CD4-positive, alpha-beta T cell (primary cell): ENCODE data around the gene WSB2. TPM values are rescaled to one million over a fixed set of nuclear protein-coding genes. Genes with fewer than 3 reads are reported as not detected.

Experiments
- ATAC-seq: fragments of 200-7000 bp; cut with Tn5 transposase; one replicate; pipeline ENCODE4 v1.10.0; 2022; ENCODE audit warnings: mild to moderate bottlenecking; ENCODE audit not compliant: poor library complexity
- CTCF ChIA-PET: fragments of 350-600 bp; sonication (Branson Sonifier 250); formaldehyde crosslinking; loops from one replicate; lab custom pipeline; 2021; ENCODE audit warnings: antibody characterized with exemption, inconsistent platforms; lab: Charles Lee
- POLR2A ChIA-PET: fragments of 350-600 bp; sonication (Branson Sonifier 250); formaldehyde crosslinking; loops from one replicate; lab custom pipeline; 2021; ENCODE audit warnings: antibody characterized with exemption, inconsistent platforms; lab: Charles Lee
- DNase-seq, 14 experiments: peaks; one replicate each; pipeline ENCODE4 v3.0.0-alpha.2; 2013 to 2020; ENCODE audit warnings: mixed read lengths in 2 of 14
- H3K27ac ChIP-seq, 2 donors: one replicate each; pipeline versions ENCODE4 v1.5.1 to v1.7.0; 2013; ENCODE audit warnings: low read length in 2 of 2, low read depth in 1 of 2, mild to moderate bottlenecking in 1 of 2
- H3K27me3 ChIP-seq, 2 experiments: 1 replicate in 1 of 2; 2 replicates in 1 of 2; pipeline versions ENCODE4 v1.6.1 to v1.7.0; 2013; ENCODE audit warnings: low read length in 2 of 2, control low read depth in 1 of 2, mild to moderate bottlenecking in 1 of 2, moderate library complexity in 1 of 2; ENCODE audit not compliant: insufficient read depth in 2 of 2, control insufficient read depth in 1 of 2
- H3K36me3 ChIP-seq: one replicate; pipeline ENCODE4 v1.6.1; 2013; ENCODE audit warnings: low read length, control low read depth; ENCODE audit not compliant: insufficient read depth
- H3K4me1 ChIP-seq: one replicate; pipeline ENCODE4 v1.6.1; 2013; ENCODE audit warnings: low read length, control low read depth; ENCODE audit not compliant: insufficient read depth
- H3K4me3 ChIP-seq: one replicate; pipeline ENCODE4 v1.5.1; 2013; ENCODE audit warnings: mild to moderate bottlenecking, low read length, moderate library complexity
- H3K9me3 ChIP-seq, 2 experiments: 1 replicate in 1 of 2; 2 replicates in 1 of 2; pipeline versions ENCODE4 v1.6.1 to v1.7.0; 2013; ENCODE audit warnings: low read length in 2 of 2, mild to moderate bottlenecking in 2 of 2, control low read depth in 1 of 2, moderate library complexity in 1 of 2; ENCODE audit not compliant: control insufficient read depth in 1 of 2, insufficient read depth in 1 of 2
- H3K27ac Mint-ChIP-seq: one replicate; pipeline ENCODE4 v1.8.0; 2020; ENCODE audit warnings: mixed read lengths
- H3K27me3 Mint-ChIP-seq: one replicate; pipeline ENCODE4 v1.8.0; 2021; ENCODE audit warnings: mixed read lengths
- H3K36me3 Mint-ChIP-seq: one replicate; pipeline ENCODE4 v1.8.0; 2021; ENCODE audit warnings: low read depth, mixed read lengths
- H3K4me1 Mint-ChIP-seq: one replicate; pipeline ENCODE4 v1.8.0; 2021; ENCODE audit warnings: low read depth, mixed read lengths
- H3K4me3 Mint-ChIP-seq: one replicate; pipeline ENCODE4 v1.8.0; 2020; ENCODE audit warnings: mild to moderate bottlenecking, mixed read lengths
- H3K9me3 Mint-ChIP-seq: one replicate; pipeline ENCODE4 v1.8.0; 2020; ENCODE audit warnings: mixed read lengths
- intact Hi-C, 2 experiments: fragments of 100-400 bp; cut with DNase I in 1 of 2; cut with micrococcal nuclease in 1 of 2; formaldehyde crosslinking; loops; one replicate each; pipeline versions ENCODE4 v1.15.1 to v1.9.0; 2023 to 2025; cut with DNase I, micrococcal nuclease
- total RNA-seq, 174 experiments: library from RNA in 2 of 174; stranded (reverse) in 2 of 174; gene quantifications; one replicate each; pipeline ENCODE4 v1.2.3 and lab custom pipeline; 2021 to 2026
- TF ChIP-seq, protein P1 (sequence below): fragments of 200-600 bp; IDR thresholded peaks from one replicate; pipeline ENCODE4 v1.8.0; 2022; ENCODE audit warnings: antibody characterized with exemption, mild to moderate bottlenecking

Gene WSB2
- total RNA-seq, 2 experiments from 2014 or later = 12.0 to 13.4 TPM

DNA sequence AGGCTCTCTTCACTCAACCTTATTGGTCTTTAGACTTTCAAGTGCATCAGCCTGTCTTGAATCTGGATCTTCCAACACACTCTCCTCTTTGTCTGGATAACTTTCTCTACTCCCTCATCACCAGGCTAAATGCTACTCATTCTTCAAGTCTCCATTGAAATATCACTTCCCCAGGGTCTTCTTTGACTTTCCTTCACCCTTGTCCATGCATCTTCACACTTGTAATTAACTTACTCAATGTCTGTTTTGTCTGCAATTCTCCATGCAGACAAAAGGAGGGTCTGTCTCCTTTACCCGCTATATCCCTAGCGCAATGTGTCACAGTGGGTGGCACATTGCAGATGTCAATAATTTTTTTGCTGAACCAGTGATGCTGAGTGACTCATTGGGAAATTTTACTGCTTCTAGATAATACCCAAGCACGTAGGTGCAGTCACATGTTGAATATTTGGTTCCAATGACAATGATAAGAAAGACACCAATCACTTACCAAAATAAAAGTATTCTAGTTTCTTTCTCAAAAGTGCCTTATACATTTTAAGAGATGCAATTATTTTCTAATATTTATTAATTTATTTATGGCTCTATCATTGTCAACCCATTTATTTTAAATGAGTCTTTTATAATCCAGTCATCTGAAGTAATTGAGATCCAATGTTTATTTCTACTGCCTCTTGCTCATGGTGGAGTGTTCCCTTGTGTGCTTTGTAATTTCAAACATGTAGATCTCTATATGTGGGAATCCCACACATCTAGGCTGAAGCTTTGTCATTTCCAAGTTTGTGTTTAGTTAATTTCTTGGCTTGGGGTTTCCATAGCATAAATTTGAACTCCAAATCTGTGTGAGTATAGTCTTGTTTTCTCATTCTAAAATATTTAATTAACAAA lies 66.2 kb downstream of the WSB2 start:
- ATAC-seq = no peak
- CTCF ChIA-PET = no interaction called here

GRCh38 chr12:117986705-117987469 lies 74.1 kb downstream of the WSB2 start:
- Mint-ChIP-seq H3K27me3 (peaks cover 16% of the 10 kb centered on the region), H3K4me1 (no peaks in the 10 kb centered on the region), H3K27ac (no peak overlapping the region), H3K36me3 (no peaks in the 10 kb centered on the region), H3K9me3 (peaks cover 4% of the 10 kb centered on the region), H3K4me3 (no peak overlapping the region)
- CTCF ChIA-PET = no interaction called here
- Histone ChIP-seq H3K9me3 (peaks cover 0 to 8% of the 10 kb centered on the region in 2 experiments), H3K4me1 (no peaks in the 10 kb centered on the region), H3K27ac (no peak overlapping the region), H3K36me3 (no peaks in the 10 kb centered on the region), H3K4me3 (no peak overlapping the region), H3K27me3 (peaks cover 2 to 4% of the 10 kb centered on the region in 2 experiments)
- ATAC-seq (no peak), DNase-seq (no peak)
- intact Hi-C loops = no loop called here
- POLR2A ChIA-PET = no interaction called here
- TF ChIP-seq, protein P1, sequence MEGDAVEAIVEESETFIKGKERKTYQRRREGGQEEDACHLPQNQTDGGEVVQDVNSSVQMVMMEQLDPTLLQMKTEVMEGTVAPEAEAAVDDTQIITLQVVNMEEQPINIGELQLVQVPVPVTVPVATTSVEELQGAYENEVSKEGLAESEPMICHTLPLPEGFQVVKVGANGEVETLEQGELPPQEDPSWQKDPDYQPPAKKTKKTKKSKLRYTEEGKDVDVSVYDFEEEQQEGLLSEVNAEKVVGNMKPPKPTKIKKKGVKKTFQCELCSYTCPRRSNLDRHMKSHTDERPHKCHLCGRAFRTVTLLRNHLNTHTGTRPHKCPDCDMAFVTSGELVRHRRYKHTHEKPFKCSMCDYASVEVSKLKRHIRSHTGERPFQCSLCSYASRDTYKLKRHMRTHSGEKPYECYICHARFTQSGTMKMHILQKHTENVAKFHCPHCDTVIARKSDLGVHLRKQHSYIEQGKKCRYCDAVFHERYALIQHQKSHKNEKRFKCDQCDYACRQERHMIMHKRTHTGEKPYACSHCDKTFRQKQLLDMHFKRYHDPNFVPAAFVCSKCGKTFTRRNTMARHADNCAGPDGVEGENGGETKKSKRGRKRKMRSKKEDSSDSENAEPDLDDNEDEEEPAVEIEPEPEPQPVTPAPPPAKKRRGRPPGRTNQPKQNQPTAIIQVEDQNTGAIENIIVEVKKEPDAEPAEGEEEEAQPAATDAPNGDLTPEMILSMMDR = no peak

More for the DNA sequence above, 66.2 kb downstream of the WSB2 start:
- no peaks in the 10 kb centered on the region for H3K36me3 Mint-ChIP-seq
- no peak for DNase-seq
- intact Hi-C loops = no loop called here
- H3K9me3 Mint-ChIP-seq = peaks cover 3% of the 10 kb centered on the region
- POLR2A ChIA-PET = no interaction called here
- no peaks in the 10 kb centered on the region for H3K36me3 ChIP-seq
- H3K27me3 ChIP-seq = peaks cover 0 to 4% of the 10 kb centered on the region in 2 experiments
- H3K27ac ChIP-seq = no peak overlapping the region
- TF ChIP-seq, protein P1 = no peak
- no peaks in the 10 kb centered on the region for H3K4me1 ChIP-seq
- H3K4me1 Mint-ChIP-seq = no peaks in the 10 kb centered on the region
- H3K27me3 Mint-ChIP-seq = peaks cover 14% of the 10 kb centered on the region
- peaks cover 0 to 12% of the 10 kb centered on the region in 2 experiments for H3K9me3 ChIP-seq
- H3K4me3 ChIP-seq = no peak overlapping the region
- H3K4me3 Mint-ChIP-seq = no peak overlapping the region
- no peak overlapping the region for H3K27ac Mint-ChIP-seq

DNA sequence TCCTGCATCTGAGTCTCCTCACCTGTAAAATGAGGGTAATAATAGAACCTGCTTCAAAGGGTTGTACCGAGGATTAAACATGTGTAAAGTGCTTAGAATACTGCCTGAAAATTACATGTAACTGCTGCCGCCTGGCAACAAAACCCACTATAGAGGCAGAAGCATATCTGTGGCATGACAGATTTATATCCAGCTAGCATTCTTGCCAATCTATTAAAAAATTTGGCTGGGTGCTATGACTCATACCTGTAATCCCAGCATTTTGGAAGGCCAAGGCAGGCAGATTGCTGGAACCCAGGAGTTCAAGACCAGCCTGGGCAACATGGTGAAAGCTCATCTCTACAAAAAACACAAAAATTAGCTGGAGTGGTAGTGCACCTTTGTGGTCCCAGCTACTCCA lies 75.8 kb downstream of the WSB2 start:
- ATAC-seq (no peak), DNase-seq (no peak)
- Mint-ChIP-seq H3K36me3 (no peaks in the 10 kb centered on the region), H3K27ac (no peak overlapping the region), H3K27me3 (peaks cover 16% of the 10 kb centered on the region), H3K9me3 (peaks cover 4% of the 10 kb centered on the region), H3K4me1 (no peaks in the 10 kb centered on the region), H3K4me3 (no peak overlapping the region)
- H3K4me1 ChIP-seq = no peaks in the 10 kb centered on the region
- intact Hi-C loops = no loop called here
- peaks cover 0 to 5% of the 10 kb centered on the region in 2 experiments for H3K9me3 ChIP-seq
- POLR2A ChIA-PET = no interaction called here
- TF ChIP-seq, protein P1 = no peak
- no peaks in the 10 kb centered on the region for H3K36me3 ChIP-seq
- CTCF ChIA-PET = no interaction called here
- H3K27me3 ChIP-seq = peaks cover 2 to 8% of the 10 kb centered on the region in 2 experiments
- H3K27ac ChIP-seq = no peak overlapping the region
- H3K4me3 ChIP-seq = no peak overlapping the region

Other genes with a start within 250 kb of the WSB2 start
- under 1 TPM; 0.05 to 0.17 TPM for gene KSR2, start 92.2 kb downstream of the WSB2 start, total RNA-seq
- 1 to 10 TPM; 8.7 to 9.1 TPM for gene RFC5, start 44.5 kb downstream of the WSB2 start, total RNA-seq
- gene VSIG10, start 42.8 kb upstream of the WSB2 start, total RNA-seq = 1 to 10 TPM; 2.2 TPM
- gene PEBP1, start 74.9 kb upstream of the WSB2 start, total RNA-seq = 100 to 1,000 TPM; 116 to 119 TPM